ENCODE measurements around the gene STARD13.

The STARD13 gene

GRCh38 chr13:33219926-33220325 lies 65.6 kb downstream of the STARD13 start:
- DNase-seq (ENCODE audit: extremely low read depth, low read depth): no peak
- TF ChIP-seq CTCF (IDR thresholded peaks at IDR 0.05; ENCODE audit: low read depth, low read length): no peak

- DNase-seq (ENCODE audit: extremely low read depth, low read depth): no peak
- TF ChIP-seq CTCF (IDR thresholded peaks at IDR 0.05; ENCODE audit: low read depth, low read length): no peak
These were observed 67.1 kb downstream of the STARD13 start for GRCh38 chr13:33218426-33218825.

GRCh38 chr13:33218020-33218419 lies 67.5 kb downstream of the STARD13 start:
- DNase-seq (ENCODE audit: extremely low read depth, low read depth): no peak
- TF ChIP-seq CTCF (IDR thresholded peaks at IDR 0.05; ENCODE audit: low read depth, low read length): no peak

- TF ChIP-seq CTCF (IDR thresholded peaks at IDR 0.05; ENCODE audit: low read depth, low read length): no peak
- DNase-seq (ENCODE audit: extremely low read depth, low read depth): no peak
These were observed 68.3 kb downstream of the STARD13 start for GRCh38 chr13:33217256-33217655.

GRCh38 chr13:33213797-33214196 lies 71.8 kb downstream of the STARD13 start:
- TF ChIP-seq CTCF (IDR thresholded peaks at IDR 0.05; ENCODE audit: low read depth, low read length): no peak
- no peak for DNase-seq (ENCODE audit: extremely low read depth, low read depth)

- DNase-seq (ENCODE audit: extremely low read depth, low read depth): no peak
- no peak for TF ChIP-seq CTCF (IDR thresholded peaks at IDR 0.05; ENCODE audit: low read depth, low read length)
These were observed 72.4 kb downstream of the STARD13 start for GRCh38 chr13:33213024-33213768.

- DNase-seq (ENCODE audit: extremely low read depth, low read depth): no peak
- no peak for TF ChIP-seq CTCF (IDR thresholded peaks at IDR 0.05; ENCODE audit: low read depth, low read length)
These were observed 73.2 kb downstream of the STARD13 start for GRCh38 chr13:33212396-33212795.
